Osteocyte (in vitro differentiated cells): ENCODE results near the gene EML1. TPM values are rescaled to one million over a fixed set of nuclear protein-coding genes. Genes with fewer than 3 reads are reported as not detected.

Experiments used
- DNase-seq: peaks from one replicate; pipeline ENCODE4 v3.0.0; 2021; ENCODE audit warnings: mixed read lengths; ENCODE audit not compliant: unreplicated experiment; ENCODE audit errors: extremely low spot score
- H3K27ac Mint-ChIP-seq: one replicate; pipeline ENCODE4 v1.8.0; 2021; ENCODE audit warnings: mild to moderate bottlenecking, mixed read lengths; ENCODE audit not compliant: unreplicated experiment
- H3K27me3 Mint-ChIP-seq: one replicate; pipeline ENCODE4 v1.8.0; 2021; ENCODE audit warnings: mixed read lengths; ENCODE audit not compliant: unreplicated experiment
- H3K36me3 Mint-ChIP-seq: one replicate; pipeline ENCODE4 v1.8.0; 2021; ENCODE audit warnings: mixed read lengths; ENCODE audit not compliant: unreplicated experiment
- H3K4me1 Mint-ChIP-seq: one replicate; pipeline ENCODE4 v1.8.0; 2021; ENCODE audit warnings: mixed read lengths; ENCODE audit not compliant: unreplicated experiment
- H3K4me3 Mint-ChIP-seq: one replicate; pipeline ENCODE4 v1.8.0; 2021; ENCODE audit warnings: mild to moderate bottlenecking, moderate library complexity, mixed read lengths; ENCODE audit not compliant: unreplicated experiment
- H3K9me3 Mint-ChIP-seq: one replicate; pipeline ENCODE4 v1.8.0; 2021; ENCODE audit warnings: mixed read lengths; ENCODE audit not compliant: unreplicated experiment
- total RNA-seq: library from RNA; stranded (reverse); gene quantifications from 2 replicates; pipeline ENCODE4 v1.2.1, GENCODE V29; 2021
- TF ChIP-seq, protein P1 (sequence below): fragments of 200-600 bp; sonication (generic); IDR thresholded peaks from 2 replicates; pipeline ENCODE4 v1.5.0; 2021; ENCODE audit warnings: antibody characterized with exemption, mild to moderate bottlenecking, moderate library complexity

The EML1 gene
- total RNA-seq, 1 donor from 2014 or later, result 34.8 TPM

- TF ChIP-seq, protein P1, sequence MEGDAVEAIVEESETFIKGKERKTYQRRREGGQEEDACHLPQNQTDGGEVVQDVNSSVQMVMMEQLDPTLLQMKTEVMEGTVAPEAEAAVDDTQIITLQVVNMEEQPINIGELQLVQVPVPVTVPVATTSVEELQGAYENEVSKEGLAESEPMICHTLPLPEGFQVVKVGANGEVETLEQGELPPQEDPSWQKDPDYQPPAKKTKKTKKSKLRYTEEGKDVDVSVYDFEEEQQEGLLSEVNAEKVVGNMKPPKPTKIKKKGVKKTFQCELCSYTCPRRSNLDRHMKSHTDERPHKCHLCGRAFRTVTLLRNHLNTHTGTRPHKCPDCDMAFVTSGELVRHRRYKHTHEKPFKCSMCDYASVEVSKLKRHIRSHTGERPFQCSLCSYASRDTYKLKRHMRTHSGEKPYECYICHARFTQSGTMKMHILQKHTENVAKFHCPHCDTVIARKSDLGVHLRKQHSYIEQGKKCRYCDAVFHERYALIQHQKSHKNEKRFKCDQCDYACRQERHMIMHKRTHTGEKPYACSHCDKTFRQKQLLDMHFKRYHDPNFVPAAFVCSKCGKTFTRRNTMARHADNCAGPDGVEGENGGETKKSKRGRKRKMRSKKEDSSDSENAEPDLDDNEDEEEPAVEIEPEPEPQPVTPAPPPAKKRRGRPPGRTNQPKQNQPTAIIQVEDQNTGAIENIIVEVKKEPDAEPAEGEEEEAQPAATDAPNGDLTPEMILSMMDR, result no peak
- Mint-ChIP-seq H3K4me1 (no peaks in the 10 kb centered on the region), H3K27ac (no peak overlapping the region), H3K27me3 (no peaks in the 10 kb centered on the region), H3K4me3 (no peak overlapping the region), H3K36me3 (no peaks in the 10 kb centered on the region), H3K9me3 (no peaks in the 10 kb centered on the region)
- DNase-seq, result no peak
These were observed 96.1 kb downstream of the EML1 start for GRCh38 chr14:99889268-99889667.

GRCh38 chr14:99891266-99891665, 98.1 kb downstream of the EML1 start:
- DNase-seq, result no peak
- Mint-ChIP-seq H3K27me3 (no peaks in the 10 kb centered on the region), H3K4me3 (no peak overlapping the region)

GRCh38 chr14:99891900-99892299, 98.7 kb downstream of the EML1 start:
- Mint-ChIP-seq H3K4me3 (no peak overlapping the region), H3K4me1 (peaks cover 11% of the 10 kb centered on the region)

More at GRCh38 chr14:99891266-99891665, 98.1 kb downstream of the EML1 start:
- Mint-ChIP-seq H3K4me1 (peaks cover 6% of the 10 kb centered on the region), H3K27ac (no peak overlapping the region), H3K9me3 (no peaks in the 10 kb centered on the region), H3K36me3 (peaks cover 1% of the 10 kb centered on the region)
- TF ChIP-seq, protein P1, result no peak

GRCh38 chr14:99892406-99892805, 99.2 kb downstream of the EML1 start:
- Mint-ChIP-seq H3K4me1 (peaks cover 14% of the 10 kb centered on the region), H3K27me3 (no peaks in the 10 kb centered on the region), H3K27ac (no peak overlapping the region), H3K36me3 (peaks cover 5% of the 10 kb centered on the region), H3K4me3 (no peak overlapping the region), H3K9me3 (no peaks in the 10 kb centered on the region)
- TF ChIP-seq, protein P1, result no peak
- no peak for DNase-seq

More at GRCh38 chr14:99891900-99892299, 98.7 kb downstream of the EML1 start:
- H3K36me3 Mint-ChIP-seq, result peaks cover 1% of the 10 kb centered on the region
- H3K27ac Mint-ChIP-seq, result no peak overlapping the region
- no peak for DNase-seq
- no peaks in the 10 kb centered on the region for H3K9me3 Mint-ChIP-seq
- TF ChIP-seq, protein P1, result no peak
- H3K27me3 Mint-ChIP-seq, result no peaks in the 10 kb centered on the region

- Mint-ChIP-seq H3K9me3 (no peaks in the 10 kb centered on the region), H3K4me1 (peaks cover 16% of the 10 kb centered on the region), H3K36me3 (peaks cover 13% of the 10 kb centered on the region), H3K27me3 (no peaks in the 10 kb centered on the region), H3K4me3 (no peak overlapping the region), H3K27ac (no peak overlapping the region)
- TF ChIP-seq, protein P1, result no peak
- DNase-seq, result no peak
These were observed 103.1 kb downstream of the EML1 start for GRCh38 chr14:99896361-99896760.
